Measurements from ENCODE around the gene DHRS1. TPM values are rescaled to one million over a fixed set of nuclear protein-coding genes. Genes with fewer than 3 reads are reported as not detected.
A peak's percentile ranks its signal among the peaks of the same experiment; 100 is the strongest.

DHRS1 gene
- total RNA-seq, 1 donor from 2014 or later = 29.3 TPM

DNA sequence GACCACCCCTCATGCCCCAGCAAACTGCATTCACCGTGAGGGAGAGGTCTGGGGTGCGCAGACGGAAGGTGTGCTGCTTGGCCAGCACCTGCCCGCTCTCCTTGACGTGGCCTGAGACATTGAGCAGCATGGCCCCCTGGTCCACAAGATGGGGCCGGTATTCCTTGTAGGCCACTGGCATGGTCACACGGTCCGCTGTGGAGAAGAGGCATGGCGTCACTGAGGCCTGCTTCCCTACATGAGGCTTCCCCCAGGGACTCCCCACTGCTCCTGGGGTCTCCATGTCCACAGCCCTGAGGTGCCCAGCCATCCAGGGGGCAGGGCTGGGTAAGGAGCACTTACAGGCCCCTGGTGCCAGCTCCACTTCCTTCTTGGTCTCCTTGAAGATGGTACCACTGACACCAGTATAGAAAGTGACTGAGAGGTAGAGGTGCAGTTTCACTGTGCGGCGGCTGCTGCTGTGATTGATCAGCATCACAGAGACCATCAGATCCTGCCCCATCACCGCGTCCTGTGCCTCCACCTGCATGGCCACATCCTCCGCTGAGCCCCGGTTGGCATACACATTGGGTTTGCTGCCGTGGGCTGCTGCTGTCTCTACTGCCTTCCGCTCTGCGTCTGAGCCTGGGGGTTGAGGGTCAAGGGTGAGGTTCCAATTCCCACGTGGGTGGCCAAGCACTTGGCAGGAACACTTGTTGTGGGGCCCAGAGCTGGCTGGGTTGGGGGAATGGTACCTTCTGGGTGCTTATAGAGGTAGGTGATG, 44.8 kb downstream of the DHRS1 start:
- Mint-ChIP-seq H3K4me3 (ENCODE audit: unreplicated experiment) (no peak overlapping the region), H3K27ac (ENCODE audit: unreplicated experiment) (no peak overlapping the region), H3K9me3 (ENCODE audit: low read depth) (no peaks in the 10 kb centered on the region), H3K36me3 (ENCODE audit: low read depth) (peaks cover 8% of the 10 kb centered on the region), H3K4me1 (ENCODE audit: low read depth) (peaks cover 39% of the 10 kb centered on the region), H3K27me3 (ENCODE audit: low read depth) (no peaks in the 10 kb centered on the region)
- peak; percentile 78 for DNase-seq (ENCODE audit: low spot score)
- TF ChIP-seq, protein P1, sequence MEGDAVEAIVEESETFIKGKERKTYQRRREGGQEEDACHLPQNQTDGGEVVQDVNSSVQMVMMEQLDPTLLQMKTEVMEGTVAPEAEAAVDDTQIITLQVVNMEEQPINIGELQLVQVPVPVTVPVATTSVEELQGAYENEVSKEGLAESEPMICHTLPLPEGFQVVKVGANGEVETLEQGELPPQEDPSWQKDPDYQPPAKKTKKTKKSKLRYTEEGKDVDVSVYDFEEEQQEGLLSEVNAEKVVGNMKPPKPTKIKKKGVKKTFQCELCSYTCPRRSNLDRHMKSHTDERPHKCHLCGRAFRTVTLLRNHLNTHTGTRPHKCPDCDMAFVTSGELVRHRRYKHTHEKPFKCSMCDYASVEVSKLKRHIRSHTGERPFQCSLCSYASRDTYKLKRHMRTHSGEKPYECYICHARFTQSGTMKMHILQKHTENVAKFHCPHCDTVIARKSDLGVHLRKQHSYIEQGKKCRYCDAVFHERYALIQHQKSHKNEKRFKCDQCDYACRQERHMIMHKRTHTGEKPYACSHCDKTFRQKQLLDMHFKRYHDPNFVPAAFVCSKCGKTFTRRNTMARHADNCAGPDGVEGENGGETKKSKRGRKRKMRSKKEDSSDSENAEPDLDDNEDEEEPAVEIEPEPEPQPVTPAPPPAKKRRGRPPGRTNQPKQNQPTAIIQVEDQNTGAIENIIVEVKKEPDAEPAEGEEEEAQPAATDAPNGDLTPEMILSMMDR (IDR thresholded peaks at IDR 0.05) = no peak

DNA sequence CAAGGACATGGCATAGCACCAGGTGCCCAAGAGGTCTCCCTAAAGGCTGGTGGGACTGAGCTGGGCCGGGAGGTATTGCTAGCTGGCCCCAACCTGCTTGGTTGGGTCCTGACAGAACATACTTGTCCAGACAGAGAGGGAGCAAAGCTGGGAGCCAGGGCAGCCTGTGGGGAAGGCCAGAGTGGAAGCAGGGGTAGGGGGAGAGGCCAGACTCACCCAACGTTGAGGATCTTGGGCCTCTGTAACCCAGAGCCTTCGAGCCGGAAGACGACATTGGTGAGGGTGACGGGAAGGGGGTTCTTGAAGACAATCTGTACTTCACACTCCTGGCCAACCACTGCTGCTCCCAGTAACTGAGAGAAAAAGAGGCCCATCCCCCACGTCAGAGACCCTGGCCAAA, 45.6 kb downstream of the DHRS1 start:
- DNase-seq (ENCODE audit: low spot score) = peak; percentile 42
- peaks cover 8% of the 10 kb centered on the region for H3K36me3 Mint-ChIP-seq (ENCODE audit: low read depth)
- peaks cover 32% of the 10 kb centered on the region for H3K4me1 Mint-ChIP-seq (ENCODE audit: low read depth)
- TF ChIP-seq, protein P1 (IDR thresholded peaks at IDR 0.05) = no peak
- no peak overlapping the region for H3K4me3 Mint-ChIP-seq (ENCODE audit: unreplicated experiment)
- H3K9me3 Mint-ChIP-seq (ENCODE audit: low read depth) = no peaks in the 10 kb centered on the region
- no peak overlapping the region for H3K27ac Mint-ChIP-seq (ENCODE audit: unreplicated experiment)
- no peaks in the 10 kb centered on the region for H3K27me3 Mint-ChIP-seq (ENCODE audit: low read depth)

DNA sequence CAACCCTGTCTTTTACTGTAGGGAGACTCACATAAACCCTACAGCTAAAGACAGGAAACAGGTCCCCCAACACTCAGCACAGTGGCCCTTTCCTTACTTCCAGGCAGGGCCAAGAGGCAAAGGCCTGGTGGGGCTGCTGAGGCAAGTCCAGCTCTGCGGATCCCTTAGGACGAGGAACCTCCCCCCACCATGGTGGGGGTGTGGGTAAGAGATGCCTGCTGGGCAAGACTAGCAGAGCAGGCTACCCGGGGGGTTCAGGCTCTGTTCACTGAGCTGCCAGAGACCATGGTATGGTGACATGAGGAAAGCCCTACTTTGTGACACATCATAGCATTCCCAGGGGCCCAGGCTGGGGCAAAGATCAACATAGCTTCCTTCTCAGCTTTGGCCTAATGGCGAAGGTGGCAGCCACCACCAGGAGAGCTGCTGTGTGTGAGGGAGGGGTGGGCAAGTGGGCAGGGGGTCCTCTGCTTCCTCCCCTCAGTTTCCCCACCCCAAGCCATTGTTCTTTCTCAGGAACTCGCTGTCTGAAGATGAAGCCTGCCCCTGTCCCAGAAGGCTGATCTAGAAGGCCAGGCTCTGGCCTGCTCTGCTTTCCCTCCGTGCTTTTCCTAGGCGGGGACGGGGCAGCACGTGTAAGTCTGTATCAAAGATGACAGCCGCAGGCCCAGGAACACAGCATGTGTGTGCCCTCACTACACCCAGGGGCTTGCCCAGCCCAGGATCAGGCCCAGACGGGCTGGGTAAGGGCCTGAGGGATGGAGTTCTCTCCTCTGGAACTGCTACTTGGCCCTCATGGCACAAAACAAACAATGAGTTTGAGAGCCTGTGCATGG, 47.1 kb downstream of the DHRS1 start:
- peaks cover 24% of the 10 kb centered on the region for H3K4me1 Mint-ChIP-seq (ENCODE audit: low read depth)
- no peak overlapping the region for H3K27ac Mint-ChIP-seq (ENCODE audit: unreplicated experiment)
- H3K36me3 Mint-ChIP-seq (ENCODE audit: low read depth) = peaks cover 8% of the 10 kb centered on the region
- peak; percentile 72 for DNase-seq (ENCODE audit: low spot score)
- H3K27me3 Mint-ChIP-seq (ENCODE audit: low read depth) = no peaks in the 10 kb centered on the region
- H3K4me3 Mint-ChIP-seq (ENCODE audit: unreplicated experiment) = no peak overlapping the region
- H3K9me3 Mint-ChIP-seq (ENCODE audit: low read depth) = no peaks in the 10 kb centered on the region
- TF ChIP-seq, protein P1 (IDR thresholded peaks at IDR 0.05) = peak; percentile 3

DNA sequence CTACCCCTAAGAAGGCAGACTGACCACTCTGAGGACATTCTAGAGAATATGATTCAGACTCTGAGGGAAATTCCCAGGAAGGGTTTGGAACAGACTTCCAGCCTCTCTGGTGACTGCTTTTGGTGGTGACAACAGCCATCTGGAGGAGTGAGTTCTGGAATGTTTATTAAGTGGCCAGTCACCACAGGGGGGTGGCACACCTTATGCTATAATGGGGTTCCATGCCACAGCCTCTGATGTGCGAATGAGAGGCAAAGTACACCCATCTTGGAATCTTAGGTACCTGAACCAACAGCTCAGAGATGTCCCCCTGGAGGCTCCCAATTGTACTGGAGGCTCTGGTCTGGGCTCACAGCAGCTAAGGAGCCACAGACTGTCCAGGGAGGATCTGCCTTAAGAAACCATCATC, 47.7 kb downstream of the DHRS1 start:
- DNase-seq (ENCODE audit: low spot score) = peak; percentile 15
- H3K36me3 Mint-ChIP-seq (ENCODE audit: low read depth) = peaks cover 8% of the 10 kb centered on the region
- peaks cover 18% of the 10 kb centered on the region for H3K4me1 Mint-ChIP-seq (ENCODE audit: low read depth)
- peak overlapping the region; percentile 65 for H3K27ac Mint-ChIP-seq (ENCODE audit: unreplicated experiment)
- no peak overlapping the region for H3K4me3 Mint-ChIP-seq (ENCODE audit: unreplicated experiment)
- H3K27me3 Mint-ChIP-seq (ENCODE audit: low read depth) = no peaks in the 10 kb centered on the region
- TF ChIP-seq, protein P1 (IDR thresholded peaks at IDR 0.05) = peak; percentile 34
- H3K9me3 Mint-ChIP-seq (ENCODE audit: low read depth) = no peaks in the 10 kb centered on the region

DNA sequence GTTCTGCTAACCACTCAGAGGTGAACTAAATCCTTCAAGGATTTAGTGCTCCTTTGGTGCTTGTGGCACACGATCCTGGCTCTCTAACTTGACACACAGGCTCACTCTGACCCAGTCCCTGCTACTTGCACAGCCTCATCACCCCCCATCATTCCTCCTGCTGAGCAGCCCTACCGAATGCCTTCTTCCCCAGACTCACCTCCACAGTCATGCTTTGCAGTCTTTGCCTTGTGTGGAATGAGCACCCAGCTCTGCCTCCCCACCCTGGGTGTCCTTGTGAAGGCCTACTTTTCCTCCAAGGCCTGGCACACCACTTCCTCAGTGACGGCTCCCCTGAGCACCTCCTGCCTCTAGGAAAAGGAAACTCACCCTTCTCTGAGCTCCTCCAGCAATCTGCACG, 49.2 kb downstream of the DHRS1 start:
- no peak overlapping the region for H3K27ac Mint-ChIP-seq (ENCODE audit: unreplicated experiment)

More for the DNA sequence above, 49.2 kb downstream of the DHRS1 start:
- Mint-ChIP-seq H3K9me3 (ENCODE audit: low read depth) (no peaks in the 10 kb centered on the region), H3K4me1 (ENCODE audit: low read depth) (peaks cover 12% of the 10 kb centered on the region), H3K27me3 (ENCODE audit: low read depth) (no peaks in the 10 kb centered on the region), H3K4me3 (ENCODE audit: unreplicated experiment) (no peak overlapping the region), H3K36me3 (ENCODE audit: low read depth) (peaks cover 8% of the 10 kb centered on the region)
- no peak for DNase-seq (ENCODE audit: low spot score)
- TF ChIP-seq, protein P1 (IDR thresholded peaks at IDR 0.05) = no peak

Measured in chondrocyte (in vitro differentiated cells).